K562 (cell line): ENCODE measurements around the gene SH3D21. TPM values are rescaled to one million over a fixed set of nuclear protein-coding genes. Genes with fewer than 3 reads are reported as not detected.

Experiments
- BRD9 ChIP-seq: fragments of 450-650 bp; IDR thresholded peaks from 2 replicates; pipeline ENCODE4 v1.6.1; 2018; ENCODE audit warnings: low read depth; ENCODE audit not compliant: partially characterized antibody
- CBFB ChIP-seq: sonication (generic); formaldehyde crosslinking; IDR thresholded peaks from 2 replicates; pipeline ENCODE4 v1.4.0; 2020; ENCODE audit warnings: mild to moderate bottlenecking, missing genetic modification reagents
- CBX3 ChIP-seq, 2 experiments: IDR thresholded peaks; 1 replicate in 1 of 2; 2 replicates in 1 of 2; pipeline ENCODE4 v1.6.1; 2012; ENCODE audit warnings: inconsistent platforms in 2 of 2, low read length in 2 of 2, borderline replicate concordance in 1 of 2, control low read depth in 1 of 2
- CXXC5 ChIP-seq: fragments of 250-450 bp; sonication (Bioruptor Pico); IDR thresholded peaks from 2 replicates; pipeline ENCODE4 v1.8.0; 2022; ENCODE audit warnings: inconsistent platforms, mild to moderate bottlenecking, moderate library complexity
- FOXJ3 ChIP-seq: sonication (generic); formaldehyde crosslinking; IDR thresholded peaks from 2 replicates; pipeline ENCODE4 v1.4.0; 2020; ENCODE audit warnings: mild to moderate bottlenecking, missing genetic modification reagents
- HMG20B ChIP-seq: fragments of 250-450 bp; sonication (Bioruptor Pico); IDR thresholded peaks from 2 replicates; pipeline ENCODE4 v1.5.0; 2021; ENCODE audit warnings: mild to moderate bottlenecking
- KLF1 ChIP-seq: fragments of 450-650 bp; IDR thresholded peaks from 2 replicates; pipeline ENCODE4 v1.6.1; 2016; ENCODE audit warnings: missing genetic modification characterization, missing compliant biosample characterization
- KLF10 ChIP-seq: fragments of 250-450 bp; sonication (Bioruptor Pico); IDR thresholded peaks from 2 replicates; pipeline ENCODE4 v1.6.1; 2021; ENCODE audit warnings: matching md5 sums
- MCM2 ChIP-seq: fragments of 450-650 bp; IDR thresholded peaks from 2 replicates; pipeline ENCODE4 v1.6.1; 2017; ENCODE audit warnings: low read depth, mild to moderate bottlenecking
- MIER1 ChIP-seq: fragments of 450-650 bp; IDR thresholded peaks from 2 replicates; pipeline ENCODE4 v1.6.1; 2016; ENCODE audit warnings: antibody characterized with exemption, mild to moderate bottlenecking, low read depth
- NR2F6 ChIP-seq: fragments of 450-650 bp; formaldehyde crosslinking; IDR thresholded peaks from 2 replicates; pipeline ENCODE4 v1.4.0; 2020; ENCODE audit warnings: mild to moderate bottlenecking
- RAD21 ChIP-seq, 2 experiments: fragments of 250-450 bp in 1 of 2; fragments of 450-650 bp in 1 of 2; sonication (Bioruptor Pico) in 1 of 2; formaldehyde crosslinking in 1 of 2; IDR thresholded peaks in 1 of 2; conservative IDR thresholded peaks in 1 of 2; 2 replicates each; pipeline versions ENCODE4 v1.4.0 to v1.8.0; 2020 to 2022; ENCODE audit warnings: mild to moderate bottlenecking in 2 of 2, moderate library complexity in 1 of 2
- RBM25 ChIP-seq: fragments of 200-400 bp; formaldehyde crosslinking; IDR thresholded peaks from 2 replicates; pipeline ENCODE4 v1.6.1; 2018; ENCODE audit warnings: low read length, low read depth, moderate library complexity; ENCODE audit not compliant: severe bottlenecking
- SIRT6 ChIP-seq: IDR thresholded peaks from one replicate; pipeline ENCODE4 v1.6.1; 2012; ENCODE audit warnings: low read depth, mild to moderate bottlenecking, control low read depth, inconsistent platforms, low read length, moderate library complexity
- ZNF707 ChIP-seq: fragments of 250-450 bp; sonication (Bioruptor Pico); conservative IDR thresholded peaks from 2 replicates; pipeline ENCODE4 v1.8.0; 2022; ENCODE audit warnings: inconsistent platforms, mild to moderate bottlenecking, moderate library complexity
- polyA plus RNA-seq, 8 experiments: library from polyadenylated mRNA; depleted of rRNA in 4 of 8; stranded (reverse) in 5 of 8; unstranded in 3 of 8; fragments of >200 nt; fragmentation: Nextera tagmentation in 2 of 8; fragmentation: Illumina TruSeq in 1 of 8; extraction: Ambion mirVana in 2 of 8; extraction: Trizol in 1 of 8; gene quantifications; 2 replicates each; pipeline versions ENCODE4 v1.2.1 to v1.2.3, GENCODE V29; 2011 to 2014; ENCODE audit warnings: inconsistent platforms in 1 of 8, missing spikeins in 1 of 8
- total RNA-seq, 7 experiments: library from RNA; depleted of rRNA in 6 of 7; stranded (reverse); fragments of >200 nt in 6 of 7; fragmentation: Illumina TruSeq in 2 of 7; extraction: Trizol in 2 of 7; gene quantifications; 2 replicates each; pipeline versions ENCODE4 v1.2.1 to v1.2.3, GENCODE V29; 2011 to 2021; ENCODE audit warnings: low replicate concordance in 1 of 7
- TF ChIP-seq, protein P1 (sequence below), 2 experiments: fragments of 200-800 bp in 1 of 2; sonication (Bioruptor generic) in 1 of 2; sonication (generic) in 1 of 2; formaldehyde crosslinking in 1 of 2; IDR thresholded peaks in 1 of 2; conservative IDR thresholded peaks in 1 of 2; 2 replicates each; pipeline versions ENCODE4 v1.5.0 to v1.6.1; 2016 to 2020; ENCODE audit warnings: missing compliant biosample characterization in 1 of 2, missing genetic modification characterization in 1 of 2, missing genetic modification reagents in 1 of 2
- TF ChIP-seq, protein P2 (sequence below): fragments of 450-650 bp; formaldehyde crosslinking; IDR thresholded peaks from 2 replicates; pipeline ENCODE4 v1.4.0; 2022; ENCODE audit warnings: missing genetic modification characterization
- TF ChIP-seq, protein P3 (sequence below): fragments of 450-650 bp; IDR thresholded peaks from 2 replicates; pipeline ENCODE4 v1.6.1; 2018; ENCODE audit not compliant: partially characterized antibody

SH3D21 gene
- total and polyA plus RNA-seq, 9 of the 15 experiments (the other 6 are each of a cell fraction or from before 2014, with no cell fraction given), result 0.01 to 4.7 (median 1.8) TPM

DNA sequence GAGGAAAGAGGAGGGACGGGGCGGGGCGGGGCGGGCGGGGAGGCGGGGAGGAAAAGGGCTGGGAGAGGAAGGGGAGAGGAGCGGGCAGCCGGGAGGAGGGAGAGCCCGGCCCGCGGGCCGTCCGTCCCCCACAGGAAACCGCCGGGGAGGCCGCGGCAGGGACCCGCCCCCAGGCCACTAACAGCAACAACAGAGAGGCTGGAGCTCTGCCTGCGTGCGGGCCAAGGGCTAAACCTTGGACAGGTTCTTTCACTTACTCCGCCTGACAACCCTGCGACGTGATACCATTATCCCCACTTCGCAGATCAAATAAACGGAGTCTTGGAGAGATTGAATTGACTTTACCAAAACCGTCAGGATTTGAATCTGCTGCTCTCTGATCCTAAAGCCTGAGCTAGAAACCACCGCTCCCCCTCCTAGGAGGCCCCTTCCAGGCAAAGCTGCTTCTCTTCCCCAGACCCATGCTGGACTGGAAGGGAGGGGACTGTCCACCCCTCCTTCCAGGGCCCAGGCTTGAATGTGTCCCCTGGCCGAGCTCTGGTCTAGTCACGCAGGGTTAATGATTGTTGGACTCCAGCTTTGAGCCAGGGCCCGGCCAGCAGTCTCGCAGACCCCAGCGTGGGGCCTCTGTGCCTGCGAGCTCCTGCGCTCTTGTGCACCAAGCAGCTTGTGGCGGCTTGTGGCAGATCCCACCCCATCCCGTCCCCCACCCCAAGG lies 17.6 kb downstream of the SH3D21 start, which contains the start of gene EVA1B (continued):
- TF ChIP-seq, protein P1, sequence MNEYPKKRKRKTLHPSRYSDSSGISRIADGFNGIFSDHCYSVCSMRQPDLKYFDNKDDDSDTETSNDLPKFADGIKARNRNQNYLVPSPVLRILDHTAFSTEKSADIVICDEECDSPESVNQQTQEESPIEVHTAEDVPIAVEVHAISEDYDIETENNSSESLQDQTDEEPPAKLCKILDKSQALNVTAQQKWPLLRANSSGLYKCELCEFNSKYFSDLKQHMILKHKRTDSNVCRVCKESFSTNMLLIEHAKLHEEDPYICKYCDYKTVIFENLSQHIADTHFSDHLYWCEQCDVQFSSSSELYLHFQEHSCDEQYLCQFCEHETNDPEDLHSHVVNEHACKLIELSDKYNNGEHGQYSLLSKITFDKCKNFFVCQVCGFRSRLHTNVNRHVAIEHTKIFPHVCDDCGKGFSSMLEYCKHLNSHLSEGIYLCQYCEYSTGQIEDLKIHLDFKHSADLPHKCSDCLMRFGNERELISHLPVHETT (CRISPR knock-in tag; conservative IDR thresholded peaks at IDR 0.05 in 1 of 2, IDR thresholded peaks at IDR 0.05 in 1 of 2), result no peak
- TF ChIP-seq CBFB (no peak), CXXC5 (CRISPR knock-in tag) (peak; percentile 73), ZNF707 (CRISPR knock-in tag) (no peak), FOXJ3 (no peak), RBM25 (peak; percentile 90), NR2F6 (CRISPR knock-in tag) (no peak), HMG20B (no peak), KLF10 (no peak), MIER1 (peak; percentile 84), RAD21 (CRISPR knock-in tag; conservative IDR thresholded peaks at IDR 0.05 in 1 of 2, IDR thresholded peaks at IDR 0.05 in 1 of 2) (no peak), MCM2 (0 out of 2 replicates have a peak, but pooled peaks have one; percentile 14), SIRT6 (no peak), KLF1 (tag) (no peak), BRD9 (no peak), CBX3 (IDR thresholded peaks at IDR 0.05; ENCODE audit: borderline replicate concordance in 1 of 2, low read length in 2 of 2) (peak in 1 of 2 experiments; percentile 38; a peak in 1 of 3 replicates)
- TF ChIP-seq, protein P2, sequence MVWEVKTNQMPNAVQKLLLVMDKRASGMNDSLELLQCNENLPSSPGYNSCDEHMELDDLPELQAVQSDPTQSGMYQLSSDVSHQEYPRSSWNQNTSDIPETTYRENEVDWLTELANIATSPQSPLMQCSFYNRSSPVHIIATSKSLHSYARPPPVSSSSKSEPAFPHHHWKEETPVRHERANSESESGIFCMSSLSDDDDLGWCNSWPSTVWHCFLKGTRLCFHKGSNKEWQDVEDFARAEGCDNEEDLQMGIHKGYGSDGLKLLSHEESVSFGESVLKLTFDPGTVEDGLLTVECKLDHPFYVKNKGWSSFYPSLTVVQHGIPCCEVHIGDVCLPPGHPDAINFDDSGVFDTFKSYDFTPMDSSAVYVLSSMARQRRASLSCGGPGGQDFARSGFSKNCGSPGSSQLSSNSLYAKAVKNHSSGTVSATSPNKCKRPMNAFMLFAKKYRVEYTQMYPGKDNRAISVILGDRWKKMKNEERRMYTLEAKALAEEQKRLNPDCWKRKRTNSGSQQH (CRISPR knock-in tag), result no peak
- TF ChIP-seq, protein P3, sequence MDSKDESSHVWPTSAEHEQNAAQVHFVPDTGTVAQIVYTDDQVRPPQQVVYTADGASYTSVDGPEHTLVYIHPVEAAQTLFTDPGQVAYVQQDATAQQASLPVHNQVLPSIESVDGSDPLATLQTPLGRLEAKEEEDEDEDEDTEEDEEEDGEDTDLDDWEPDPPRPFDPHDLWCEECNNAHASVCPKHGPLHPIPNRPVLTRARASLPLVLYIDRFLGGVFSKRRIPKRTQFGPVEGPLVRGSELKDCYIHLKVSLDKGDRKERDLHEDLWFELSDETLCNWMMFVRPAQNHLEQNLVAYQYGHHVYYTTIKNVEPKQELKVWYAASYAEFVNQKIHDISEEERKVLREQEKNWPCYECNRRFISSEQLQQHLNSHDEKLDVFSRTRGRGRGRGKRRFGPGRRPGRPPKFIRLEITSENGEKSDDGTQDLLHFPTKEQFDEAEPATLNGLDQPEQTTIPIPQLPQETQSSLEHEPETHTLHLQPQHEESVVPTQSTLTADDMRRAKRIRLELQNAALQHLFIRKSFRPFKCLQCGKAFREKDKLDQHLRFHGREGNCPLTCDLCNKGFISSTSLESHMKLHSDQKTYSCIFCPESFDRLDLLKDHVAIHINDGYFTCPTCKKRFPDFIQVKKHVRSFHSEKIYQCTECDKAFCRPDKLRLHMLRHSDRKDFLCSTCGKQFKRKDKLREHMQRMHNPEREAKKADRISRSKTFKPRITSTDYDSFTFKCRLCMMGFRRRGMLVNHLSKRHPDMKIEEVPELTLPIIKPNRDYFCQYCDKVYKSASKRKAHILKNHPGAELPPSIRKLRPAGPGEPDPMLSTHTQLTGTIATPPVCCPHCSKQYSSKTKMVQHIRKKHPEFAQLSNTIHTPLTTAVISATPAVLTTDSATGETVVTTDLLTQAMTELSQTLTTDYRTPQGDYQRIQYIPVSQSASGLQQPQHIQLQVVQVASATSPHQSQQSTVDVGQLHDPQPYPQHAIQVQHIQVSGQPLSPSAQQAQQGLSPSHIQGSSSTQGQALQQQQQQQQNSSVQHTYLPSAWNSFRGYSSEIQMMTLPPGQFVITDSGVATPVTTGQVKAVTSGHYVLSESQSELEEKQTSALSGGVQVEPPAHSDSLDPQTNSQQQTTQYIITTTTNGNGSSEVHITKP, result peak; percentile 51
